ENCODE data around the gene LRSAM1. TPM values are rescaled to one million over a fixed set of nuclear protein-coding genes. Genes with fewer than 3 reads are reported as not detected.

LRSAM1 gene
- total and polyA plus RNA-seq, 7 donors = 8.3 to 17.7 (median 13.3) TPM

- 61 to 75% (median 71%) methylated on average over 2 of the region's 2 CpGs for WGBS, 3 donors
- Histone ChIP-seq H3K4me3 (no peak overlapping the region), H3K4me1 (no peaks in the 10 kb centered on the region), H3K27ac (no peak overlapping the region), H3K9me3 (no peaks in the 10 kb centered on the region), H3K36me3 (ENCODE audit: insufficient read depth in 1 of 2, low read depth in 1 of 2) (peaks cover 0 to 46% of the 10 kb centered on the region in 2 donors), H3K27me3 (ENCODE audit: insufficient read depth in 3 of 3, low read length in 2 of 3) (no peaks in the 10 kb centered on the region)
- no peak for ATAC-seq
- TF ChIP-seq CTCF (IDR thresholded peaks at IDR 0.05) = no peak
- DNase-seq = no peak
- intact Hi-C loops (cut with DNase I) = no loop called here
Observed at GRCh38 chr9:127514468-127514867, 63.2 kb downstream of the LRSAM1 start.

- no peak overlapping the region for H3K4me3 ChIP-seq
- ATAC-seq (no peak), DNase-seq (no peak)
- no peaks in the 10 kb centered on the region for H3K27me3 ChIP-seq (ENCODE audit: insufficient read depth in 3 of 3, low read length in 2 of 3)
- peaks cover 0 to 42% of the 10 kb centered on the region in 2 donors for H3K36me3 ChIP-seq (ENCODE audit: insufficient read depth in 1 of 2, low read depth in 1 of 2)
- H3K27ac ChIP-seq = no peak overlapping the region
- TF ChIP-seq CTCF (IDR thresholded peaks at IDR 0.05) = no peak
- no peaks in the 10 kb centered on the region for H3K9me3 ChIP-seq
- WGBS, 3 donors = 78 to 92% (median 81%) methylated on average over 23 to 26 of the region's 26 CpGs
- peaks cover 5% of the 10 kb centered on the region for H3K4me1 ChIP-seq
- intact Hi-C loops (cut with DNase I) = no loop called here
Observed at GRCh38 chr9:127516835-127517607, 65.7 kb downstream of the LRSAM1 start.

- DNase-seq = no peak
- no peaks in the 10 kb centered on the region for H3K27me3 ChIP-seq (ENCODE audit: insufficient read depth in 3 of 3, low read length in 2 of 3)
- no peak overlapping the region for H3K27ac ChIP-seq
- 93 to 94% (median 94%) methylated on average over 11 of the region's 11 CpGs for WGBS, 3 donors
- H3K4me3 ChIP-seq = no peak overlapping the region
- H3K9me3 ChIP-seq = no peaks in the 10 kb centered on the region
- peaks cover 0 to 42% of the 10 kb centered on the region in 2 donors for H3K36me3 ChIP-seq (ENCODE audit: insufficient read depth in 1 of 2, low read depth in 1 of 2)
- ATAC-seq = no peak
- TF ChIP-seq CTCF (IDR thresholded peaks at IDR 0.05) = no peak
- peaks cover 10% of the 10 kb centered on the region for H3K4me1 ChIP-seq
- intact Hi-C loops (cut with DNase I) = no loop called here
Observed at GRCh38 chr9:127517620-127518019, 66.3 kb downstream of the LRSAM1 start.

GRCh38 chr9:127518091-127518856 is 67.0 kb downstream of the LRSAM1 start:
- H3K36me3 ChIP-seq (ENCODE audit: insufficient read depth in 1 of 2, low read depth in 1 of 2) = peaks cover 0 to 36% of the 10 kb centered on the region in 2 donors
- H3K4me3 ChIP-seq = no peak overlapping the region
- ATAC-seq = no peak
- DNase-seq = no peak
- peaks cover 1% of the 10 kb centered on the region for H3K9me3 ChIP-seq
- H3K27ac ChIP-seq = peak overlapping the region; percentile 58
- intact Hi-C loops (cut with DNase I) = no loop called here
- 82 to 85% (median 82%) methylated on average over 13 of the region's 13 CpGs for WGBS, 3 donors
- no peak for TF ChIP-seq CTCF (IDR thresholded peaks at IDR 0.05)
- peaks cover 10% of the 10 kb centered on the region for H3K4me1 ChIP-seq
- H3K27me3 ChIP-seq (ENCODE audit: insufficient read depth in 3 of 3, low read length in 2 of 3) = no peaks in the 10 kb centered on the region

All from psoas muscle (tissue), 8 donors.